GM21619 (cell line): ENCODE data around the gene BCAT1.
A peak's percentile ranks its signal among the peaks of the same experiment; 100 is the strongest.
"Not testable (repeated sequence)": the region's sequence is repeated elsewhere in the genome, so short reads cannot be mapped to it uniquely, and the experiment has no call there.

Experiments
- ATAC-seq: cut with Tn5 transposase; IDR thresholded peaks from one replicate; pipeline ENCODE4 v1.9.1; 2021; ENCODE audit not compliant: unreplicated experiment

Gene BCAT1

DNA sequence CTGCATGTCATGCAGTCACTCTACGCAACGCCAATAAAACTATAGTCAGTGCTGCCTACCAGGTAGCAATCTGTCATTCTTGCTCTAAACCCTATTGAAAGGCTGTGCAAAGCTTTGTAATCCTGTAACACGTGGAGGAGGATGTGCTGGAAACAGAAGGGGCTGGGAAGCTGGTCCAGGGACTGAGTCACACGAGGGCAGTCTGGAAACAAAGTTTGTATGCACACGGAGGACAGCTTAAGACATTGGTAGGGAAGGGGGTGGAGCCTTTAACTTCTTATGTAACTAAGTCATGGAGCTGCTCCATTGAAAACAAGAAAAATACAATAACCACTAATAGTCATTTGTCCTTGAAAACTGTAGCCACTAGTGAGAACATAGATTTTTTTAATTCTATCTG, 128.0 kb downstream of the BCAT1 start:
- no peak for ATAC-seq

DNA sequence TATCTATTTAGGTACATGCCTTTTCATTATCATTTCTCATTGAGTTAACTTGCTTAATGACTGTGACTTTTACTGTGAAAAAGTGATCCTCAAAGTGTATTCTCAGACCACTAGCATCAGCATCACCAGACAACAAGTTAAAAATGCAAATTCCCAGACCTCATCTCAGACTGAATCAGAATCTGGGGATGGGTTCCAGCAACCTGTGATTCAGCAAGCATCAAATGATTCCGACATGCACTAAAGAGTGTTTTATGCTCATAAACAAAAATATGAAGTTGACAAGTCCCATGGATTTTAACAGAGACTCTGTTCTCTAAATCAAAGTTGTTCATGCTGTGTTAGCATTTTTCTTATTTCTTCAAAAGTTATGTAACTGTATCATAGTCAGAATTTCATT, 130.6 kb downstream of the BCAT1 start:
- no peak for ATAC-seq

- ATAC-seq: peak; percentile 61
Measured at GRCh38 chr12:24815114-24815423, 133.8 kb downstream of the BCAT1 start.

GRCh38 chr12:24814379-24815113, 134.4 kb downstream of the BCAT1 start:
- peak; percentile 69 for ATAC-seq

GRCh38 chr12:24810378-24810777, 138.5 kb downstream of the BCAT1 start:
- ATAC-seq: no peak

DNA sequence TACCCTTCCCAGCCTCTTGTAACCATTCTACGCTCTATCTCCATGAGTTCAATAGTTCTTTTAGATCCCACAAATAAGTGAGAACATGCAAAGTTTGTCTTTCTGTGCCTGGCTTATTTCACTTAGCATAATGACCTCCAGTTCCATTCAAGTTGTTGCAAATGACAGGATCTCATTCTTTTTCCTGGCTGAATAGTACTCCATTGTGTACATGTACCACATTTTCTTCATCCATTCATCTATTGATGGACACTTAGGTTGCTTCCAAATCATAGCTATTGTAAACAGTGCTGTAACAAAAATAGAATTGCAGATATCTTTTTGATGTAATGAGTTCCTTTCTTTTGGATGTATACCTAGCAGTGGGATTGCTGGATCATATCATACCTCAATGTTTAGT, 139.6 kb downstream of the BCAT1 start:
- ATAC-seq: not testable (repeated sequence)

DNA sequence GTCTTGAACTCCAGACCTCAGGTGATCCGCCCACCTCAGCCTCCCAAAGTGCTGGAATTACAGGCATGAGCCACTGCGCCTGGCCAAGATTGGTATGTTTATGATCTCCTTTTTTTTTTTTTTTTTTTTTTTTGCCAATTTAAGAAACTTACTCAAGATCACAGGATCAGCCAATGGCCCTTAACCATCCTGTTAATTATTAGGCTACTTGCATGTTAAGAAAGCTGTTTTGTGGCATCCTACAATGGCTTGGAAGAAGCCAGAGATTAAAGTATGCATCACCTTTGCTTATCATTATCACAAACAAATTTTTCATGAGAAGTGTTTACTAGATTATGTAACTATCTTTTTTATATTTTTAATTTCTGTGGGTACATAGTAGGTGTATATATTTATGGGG, 140.2 kb downstream of the BCAT1 start:
- no peak for ATAC-seq

DNA sequence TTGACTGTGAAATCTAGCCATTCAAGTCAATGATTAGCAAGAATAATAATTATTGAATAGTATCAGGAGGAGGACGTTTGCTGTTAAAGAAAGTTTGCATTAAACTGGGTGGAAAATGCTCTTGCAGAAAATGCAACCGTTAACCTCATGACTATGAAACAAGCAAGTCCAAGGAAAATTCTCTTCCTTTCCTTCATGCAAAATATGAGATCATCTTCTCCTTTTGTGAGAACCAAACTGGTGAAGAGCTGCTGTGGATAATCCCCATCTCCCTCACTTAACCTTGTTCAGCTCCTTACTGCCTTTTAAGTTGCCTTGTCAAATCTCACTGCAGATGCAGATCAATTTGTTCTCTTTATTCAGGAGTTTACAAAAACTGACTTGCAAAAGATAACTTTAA, 142.5 kb downstream of the BCAT1 start:
- ATAC-seq: no peak

DNA sequence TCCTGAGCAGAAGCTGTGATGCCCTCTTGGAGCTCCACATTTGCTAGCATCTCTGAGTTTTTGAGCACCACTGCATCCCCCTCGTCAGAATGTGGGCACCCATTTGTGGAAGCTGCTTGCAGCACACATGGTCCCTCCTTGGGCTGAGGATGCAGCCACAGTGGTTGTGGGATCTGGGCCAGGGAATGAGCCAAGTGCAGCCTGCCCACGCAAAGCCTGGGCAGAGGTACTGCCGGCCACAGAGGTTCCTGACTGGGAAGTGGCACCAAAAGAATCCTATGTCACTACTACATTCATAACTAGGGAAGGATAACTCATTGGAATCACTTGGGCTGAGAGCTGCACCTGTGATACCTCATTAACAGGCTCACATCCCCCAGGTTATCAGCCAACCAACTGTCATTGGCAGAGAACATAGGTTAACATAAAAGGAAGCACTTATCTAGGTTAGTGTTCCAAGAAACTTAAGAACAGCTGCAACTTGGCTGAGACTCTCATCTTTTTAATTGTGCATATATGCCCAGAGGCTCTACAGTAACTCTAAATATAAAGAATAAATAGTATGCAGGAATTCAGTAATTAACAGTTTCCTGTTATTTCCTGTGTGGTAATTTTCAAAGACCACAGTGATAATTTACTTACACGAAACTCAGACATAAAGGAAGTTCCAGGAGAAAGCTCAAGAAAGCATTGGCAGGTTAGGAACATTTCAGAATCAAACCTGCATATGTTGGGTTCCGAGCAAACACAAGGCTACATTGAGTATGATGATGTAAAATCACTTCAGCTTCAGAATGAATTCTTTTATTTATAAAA, 145.3 kb downstream of the BCAT1 start:
- no peak for ATAC-seq

GRCh38 chr12:24798335-24798734, 150.6 kb downstream of the BCAT1 start:
- ATAC-seq: peak; percentile 89

DNA sequence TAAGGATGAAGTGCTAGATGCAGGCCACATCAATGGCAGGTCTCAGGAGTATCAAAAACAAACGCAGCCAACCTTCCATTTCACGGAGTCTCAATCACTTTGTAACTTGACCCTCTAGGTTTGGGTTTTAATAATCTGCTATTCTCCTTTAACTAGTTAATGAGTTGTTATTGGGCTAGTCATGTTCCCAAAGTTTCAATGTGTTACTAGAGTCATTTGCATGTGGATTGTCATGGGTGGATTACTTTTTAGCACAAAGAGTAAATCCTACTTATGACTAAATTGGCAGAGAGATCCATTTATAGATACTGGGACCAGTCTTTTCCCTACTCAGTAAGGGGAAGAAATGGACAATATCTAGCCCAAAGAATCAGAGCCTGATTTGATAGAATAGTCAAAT, 151.0 kb downstream of the BCAT1 start:
- ATAC-seq: no peak

DNA sequence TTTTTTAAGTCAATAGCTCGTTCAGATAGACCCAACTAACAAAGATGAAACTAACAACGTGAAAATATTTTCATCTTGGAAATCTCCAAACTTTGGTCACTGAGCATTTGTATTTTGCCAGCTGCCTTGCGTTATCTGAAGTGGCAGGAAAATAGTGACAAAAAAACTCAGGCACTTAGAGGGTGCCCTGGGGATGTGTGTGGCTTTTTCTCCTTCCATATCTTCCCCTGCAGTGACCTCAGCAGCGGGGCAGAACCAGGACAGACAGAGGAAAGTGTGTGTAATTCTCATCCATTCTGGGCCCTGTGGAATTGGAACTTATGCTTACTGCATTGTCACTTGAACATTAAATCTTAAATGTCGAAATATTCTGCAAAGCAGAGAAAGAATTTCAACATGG, 152.0 kb downstream of the BCAT1 start:
- no peak for ATAC-seq

DNA sequence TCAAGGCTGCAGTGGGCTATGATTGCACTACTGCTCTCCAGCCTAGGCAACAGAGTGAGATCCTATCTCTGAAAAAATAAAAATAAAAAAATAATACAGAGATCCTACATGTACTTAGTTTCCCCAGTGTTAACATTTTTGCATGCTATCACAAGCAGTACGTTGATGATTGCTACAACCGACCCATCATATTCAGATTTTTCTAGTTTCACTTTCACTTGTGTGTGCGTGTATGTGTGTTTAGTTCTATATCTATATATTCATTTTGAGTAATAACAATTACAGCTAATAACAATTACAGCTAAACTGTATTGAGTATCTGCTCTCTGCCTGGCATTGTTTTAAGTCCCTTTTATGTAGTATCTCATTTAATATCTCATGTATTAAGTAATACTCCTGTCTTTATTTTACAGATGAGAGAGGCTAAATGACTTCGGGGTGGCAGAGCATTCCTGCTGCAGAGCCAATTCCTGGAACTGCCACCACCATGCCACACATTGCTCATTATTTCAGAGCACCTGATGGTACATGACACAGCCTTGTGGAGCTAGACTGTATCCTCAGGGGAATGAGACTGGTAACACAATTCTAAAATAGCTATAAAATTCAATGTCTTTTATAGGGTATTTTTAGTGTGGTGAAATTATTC, 153.1 kb downstream of the BCAT1 start:
- no peak for ATAC-seq

- ATAC-seq: no peak
Measured at GRCh38 chr12:24791622-24792021, 157.3 kb downstream of the BCAT1 start.

- ATAC-seq: no peak
Measured at GRCh38 chr12:24788886-24789285, 160.0 kb downstream of the BCAT1 start.

GRCh38 chr12:24780697-24781368, 168.1 kb downstream of the BCAT1 start:
- ATAC-seq: no peak

DNA sequence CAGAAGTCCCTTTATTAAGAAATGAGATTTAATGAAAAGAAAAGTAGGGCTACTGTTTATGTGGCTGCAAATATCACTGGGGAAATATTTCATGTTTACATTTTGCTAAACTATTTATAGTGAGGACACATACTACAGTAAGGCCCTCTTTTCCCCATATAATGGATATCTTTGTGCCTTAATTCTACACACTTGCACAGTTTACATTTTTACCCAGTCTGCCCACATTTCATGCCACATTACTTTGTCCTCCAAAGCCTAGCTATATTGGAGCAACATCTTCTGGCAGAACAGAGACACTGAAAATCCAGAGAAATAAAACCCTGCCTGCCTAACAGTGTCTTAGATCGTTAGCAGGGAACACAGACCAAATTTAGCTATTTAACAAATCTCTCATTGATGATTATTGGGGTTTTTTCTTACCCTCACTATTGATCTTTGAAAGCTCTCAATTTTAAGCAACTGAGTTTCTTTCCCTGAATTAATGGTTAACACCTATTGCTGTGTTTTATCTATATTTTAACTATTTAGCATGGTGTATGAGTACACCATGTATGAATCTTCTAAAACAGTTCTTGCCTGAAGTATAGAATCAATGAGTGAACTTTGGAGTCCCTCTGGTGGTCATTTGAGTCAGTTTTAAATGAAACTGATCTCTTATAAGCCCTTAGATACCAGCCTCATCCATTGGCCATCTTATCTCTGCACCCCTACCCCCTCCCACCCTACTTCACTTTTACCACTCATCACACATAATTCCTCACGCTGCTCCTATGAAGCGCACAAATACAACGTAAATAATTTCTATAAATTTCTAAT, 170.2 kb downstream of the BCAT1 start:
- no peak for ATAC-seq

DNA sequence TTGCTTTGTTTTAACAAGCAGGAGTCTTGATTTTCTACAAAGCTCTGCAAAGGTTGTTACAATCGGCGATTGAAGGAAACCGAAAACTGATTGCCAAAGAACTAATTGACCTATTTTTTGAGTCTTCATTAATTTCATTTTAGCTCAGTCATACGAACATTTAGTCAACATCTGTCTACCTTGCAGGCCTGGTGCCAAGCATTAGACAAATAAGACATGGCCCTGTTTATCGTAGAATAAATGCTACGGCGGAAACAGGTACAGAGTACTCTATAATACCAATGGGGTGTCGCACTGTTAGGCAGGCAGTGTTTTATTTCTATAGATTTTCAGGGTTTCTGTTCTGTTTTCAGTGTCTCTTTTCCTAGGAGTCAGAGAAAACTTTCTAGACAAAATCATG, 171.5 kb downstream of the BCAT1 start:
- no peak for ATAC-seq

DNA sequence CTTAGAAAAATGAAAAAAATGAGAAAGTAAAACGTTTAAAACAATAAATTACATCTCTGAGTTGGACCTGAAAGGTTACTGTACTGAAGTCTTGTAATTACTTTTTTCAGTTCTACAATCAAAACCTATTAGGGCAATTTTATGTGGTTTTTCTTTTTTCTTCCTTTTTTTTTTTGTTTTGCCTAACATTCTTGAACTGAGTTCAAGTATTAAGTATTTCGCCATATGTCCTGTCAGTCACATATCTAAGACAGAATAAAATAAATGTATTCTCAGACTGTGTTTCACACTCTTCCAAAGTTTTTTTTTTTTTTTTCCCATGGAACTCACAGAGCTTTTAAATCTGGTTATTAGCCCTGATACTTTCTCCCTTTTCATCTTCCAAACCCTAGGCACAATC, 172.0 kb downstream of the BCAT1 start:
- no peak for ATAC-seq

DNA sequence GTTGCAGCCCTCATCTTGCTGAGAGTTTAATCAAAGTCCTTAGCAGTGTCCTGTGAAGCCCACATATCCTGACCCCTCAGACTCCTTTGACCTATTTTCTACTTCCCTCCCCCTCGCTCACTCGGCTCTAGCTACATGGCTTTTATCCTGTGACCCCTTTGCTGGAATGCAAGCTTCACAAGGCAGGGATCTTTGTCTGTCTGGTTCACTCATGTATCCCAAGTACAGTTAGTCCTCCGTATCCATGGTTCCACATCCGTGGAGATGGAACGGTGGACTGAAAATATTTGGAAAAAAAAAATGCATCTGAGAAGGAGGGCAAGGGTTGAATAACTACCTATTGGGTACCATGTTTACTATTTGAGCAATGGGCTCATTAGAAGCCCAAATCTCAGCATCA, 173.8 kb downstream of the BCAT1 start:
- no peak for ATAC-seq

DNA sequence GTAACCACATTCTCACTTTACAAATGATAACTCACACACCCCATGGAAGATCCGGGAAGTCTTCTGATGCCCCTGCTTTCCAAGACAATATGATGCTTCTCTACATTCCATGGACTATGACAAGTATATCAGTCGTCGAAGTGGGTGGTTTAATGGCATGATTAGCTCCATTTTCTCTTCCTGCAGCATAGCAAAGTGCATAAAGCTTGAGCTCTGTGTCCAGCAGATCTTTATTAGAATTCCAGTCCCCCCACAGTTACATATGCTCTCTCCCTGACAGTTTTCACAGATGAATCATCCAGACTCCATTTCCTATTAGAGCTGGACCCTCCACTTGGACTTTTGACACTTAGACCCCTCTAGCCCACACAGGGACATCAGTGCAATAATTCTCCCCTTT, 174.9 kb downstream of the BCAT1 start:
- no peak for ATAC-seq
